Measurements from ENCODE around the gene XBP1. TPM values are rescaled to one million over a fixed set of nuclear protein-coding genes. Genes with fewer than 3 reads are reported as not detected.
A peak's percentile ranks its signal among the peaks of the same experiment; 100 is the strongest.

Gene XBP1
- total and polyA plus RNA-seq, 2 of the 13 experiments (the other 11 are each of a cell fraction or from before 2014, with no cell fraction given), result 416 to 427 TPM

GRCh38 chr22:28829358-28830181, 29.2 kb upstream of the XBP1 start (continued):
- TF ChIP-seq ZNF646 (CRISPR knock-in tag; IDR thresholded peaks at IDR 0.05) (no peak), ATF2 (CRISPR knock-in tag; IDR thresholded peaks at IDR 0.05) (peak; percentile 36), ZNF567 (CRISPR knock-in tag; IDR thresholded peaks at IDR 0.05; ENCODE audit: borderline replicate concordance) (no peak; the same call in 1 of the 2 replicates), SMAD9 (CRISPR knock-in tag; IDR thresholded peaks at IDR 0.05) (no peak), SPEN (CRISPR knock-in tag; IDR thresholded peaks at IDR 0.05; ENCODE audit: low read depth) (no peak; the same call in 1 of the 2 replicates), ZNF883 (CRISPR knock-in tag; IDR thresholded peaks at IDR 0.05; ENCODE audit: not compliant biosample characterization) (no peak), ZNF577 (CRISPR knock-in tag; IDR thresholded peaks at IDR 0.05; ENCODE audit: borderline replicate concordance, low read depth) (no peak), CBX2 (IDR thresholded peaks at IDR 0.05; ENCODE audit: low read depth, low read length) (no peak), CBX2 (CRISPR knock-in tag; IDR thresholded peaks at IDR 0.05; ENCODE audit: low read depth) (no peak), GMEB1 (CRISPR knock-in tag; IDR thresholded peaks at IDR 0.05; ENCODE audit: borderline replicate concordance) (peak; percentile 44; the same call in 1 of the 2 replicates), ZNF644 (CRISPR knock-in tag; IDR thresholded peaks at IDR 0.05; ENCODE audit: low read depth) (peak; percentile 92), E2F5 (CRISPR knock-in tag; conservative IDR thresholded peaks at IDR 0.05) (no peak), HNRNPL (IDR thresholded peaks at IDR 0.05; ENCODE audit: low read depth, low read length) (no peak), CCDC6 (CRISPR knock-in tag; IDR thresholded peaks at IDR 0.05) (0 out of 2 replicates have a peak, but pooled peaks have one; percentile 17), MTF2 (CRISPR knock-in tag; IDR thresholded peaks at IDR 0.05; ENCODE audit: borderline replicate concordance) (no peak), ZNF232 (CRISPR knock-in tag; IDR thresholded peaks at IDR 0.05; ENCODE audit: borderline replicate concordance) (no peak), ZNF564 (CRISPR knock-in tag; IDR thresholded peaks at IDR 0.05) (no peak; the same call in 1 of the 2 replicates), FIP1L1 (IDR thresholded peaks at IDR 0.05; ENCODE audit: borderline replicate concordance, insufficient read depth, low read depth, low read length) (no peak)

Data from HepG2 (cell line).